Suprapubic skin (tissue), 4 donors: ENCODE results near the gene ATF6. TPM values are rescaled to one million over a fixed set of nuclear protein-coding genes. Genes with fewer than 3 reads are reported as not detected.

ENCODE experiments used
- DNase-seq, 2 donors: peaks; one replicate each; pipeline ENCODE4 v3.0.0-alpha.2; 2019; ENCODE audit warnings: low spot score in 2 of 2
- H3K27ac ChIP-seq: fragments of 200-600 bp; sonication (generic); one replicate; pipeline ENCODE4 v1.5.1; 2019
- H3K27me3 ChIP-seq: fragments of 200-600 bp; sonication (generic); one replicate; pipeline ENCODE4 v1.5.1; 2019
- H3K36me3 ChIP-seq: fragments of 200-600 bp; sonication (generic); one replicate; pipeline ENCODE4 v1.5.1; 2019
- H3K4me1 ChIP-seq: fragments of 200-600 bp; sonication (generic); one replicate; pipeline ENCODE4 v1.5.1; 2019
- H3K4me3 ChIP-seq: fragments of 200-600 bp; sonication (generic); one replicate; pipeline ENCODE4 v1.5.1; 2019; ENCODE audit warnings: mild to moderate bottlenecking
- H3K9me3 ChIP-seq: fragments of 200-600 bp; sonication (generic); one replicate; pipeline ENCODE4 v1.5.1; 2019
- CTCF ChIP-seq, 2 donors: fragments of 200-600 bp in 1 of 2; fragments of 450-650 bp in 1 of 2; sonication (generic) in 1 of 2; IDR thresholded peaks; one replicate each; pipeline ENCODE4 v1.5.1; 2016 to 2019; ENCODE audit warnings: antibody characterized with exemption in 2 of 2, mild to moderate bottlenecking in 1 of 2, moderate library complexity in 1 of 2
- EP300 ChIP-seq: sonication (generic); formaldehyde crosslinking; IDR thresholded peaks from one replicate; pipeline ENCODE4 v1.6.1; 2017; ENCODE audit warnings: antibody characterized with exemption
- POLR2A ChIP-seq, 2 donors: fragments of 450-650 bp; IDR thresholded peaks; one replicate each; pipeline ENCODE4 v1.6.1; 2017; ENCODE audit warnings: antibody characterized with exemption in 2 of 2, mild to moderate bottlenecking in 2 of 2, moderate library complexity in 2 of 2
- POLR2AphosphoS5 ChIP-seq, 3 donors: sonication (generic); formaldehyde crosslinking; IDR thresholded peaks; one replicate each; pipeline ENCODE4 v1.6.1; 2017; ENCODE audit warnings: antibody characterized with exemption in 3 of 3
- WGBS: methylation state at CpG from one replicate; pipeline ENCODE4 v1.1.5; 2018; 5-methylcytosine and 5-hydroxymethylcytosine counted together
- total RNA-seq, 4 donors: library from RNA; depleted of rRNA; stranded (reverse); fragments of >200 nt; gene quantifications; one replicate each; pipeline ENCODE4 v1.1.0, GENCODE V29; 2016

The ATF6 gene
- total RNA-seq, 4 donors from 2014 or later: 28.0 to 32.4 (median 29.7) TPM

- DNase-seq: no peak
- Histone ChIP-seq H3K27ac (no peak overlapping the region), H3K36me3 (peaks cover 1% of the 10 kb centered on the region), H3K9me3 (no peaks in the 10 kb centered on the region), H3K27me3 (no peaks in the 10 kb centered on the region), H3K4me3 (no peak overlapping the region), H3K4me1 (no peaks in the 10 kb centered on the region)
- 70% methylated on average over 1 of the region's 1 CpG for WGBS
- TF ChIP-seq CTCF (IDR thresholded peaks at IDR 0.05): no peak
- TF ChIP-seq POLR2A (IDR thresholded peaks at IDR 0.05): no peak
- no peak for TF ChIP-seq POLR2AphosphoS5 (IDR thresholded peaks at IDR 0.05)
- TF ChIP-seq EP300: no peak
Observed at GRCh38 chr1:161921990-161922389, 155.9 kb downstream of the ATF6 start.

DNA sequence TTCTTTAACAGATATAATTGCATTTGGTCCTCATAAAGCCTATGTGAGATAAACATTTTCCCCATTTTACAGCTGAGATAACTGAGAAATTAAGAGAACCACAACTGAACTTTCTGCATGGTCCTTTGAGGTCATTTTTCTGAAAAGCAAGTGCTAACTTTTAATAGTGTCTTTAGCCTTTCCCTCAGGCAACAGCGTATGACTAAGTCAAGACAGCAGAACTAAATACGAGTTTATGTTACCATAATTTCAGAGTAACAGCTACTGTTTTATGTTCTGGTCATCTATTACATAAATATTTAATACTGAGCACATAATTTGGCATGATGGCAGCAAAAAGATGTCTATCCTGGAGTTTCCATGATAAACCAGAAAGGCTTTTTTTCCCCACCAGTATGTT is 161.9 kb downstream of the ATF6 start:
- no peak overlapping the region for H3K27ac ChIP-seq
- H3K4me3 ChIP-seq: no peak overlapping the region
- TF ChIP-seq CTCF (IDR thresholded peaks at IDR 0.05) (no peak), EP300 (no peak), POLR2AphosphoS5 (IDR thresholded peaks at IDR 0.05) (no peak), POLR2A (IDR thresholded peaks at IDR 0.05) (no peak)
- H3K36me3 ChIP-seq: no peaks in the 10 kb centered on the region
- DNase-seq: no peak
- no peaks in the 10 kb centered on the region for H3K9me3 ChIP-seq
- no peaks in the 10 kb centered on the region for H3K4me1 ChIP-seq
- 96% methylated on average over 2 of the region's 2 CpGs for WGBS
- H3K27me3 ChIP-seq: no peaks in the 10 kb centered on the region

GRCh38 chr1:161929137-161929536 is 163.0 kb downstream of the ATF6 start:
- WGBS: 78% methylated on average over 1 of the region's 1 CpG
- Histone ChIP-seq H3K4me3 (no peak overlapping the region), H3K27me3 (no peaks in the 10 kb centered on the region), H3K27ac (no peak overlapping the region), H3K4me1 (no peaks in the 10 kb centered on the region), H3K9me3 (no peaks in the 10 kb centered on the region), H3K36me3 (no peaks in the 10 kb centered on the region)
- no peak for DNase-seq
- TF ChIP-seq POLR2AphosphoS5 (IDR thresholded peaks at IDR 0.05) (no peak), POLR2A (IDR thresholded peaks at IDR 0.05) (no peak), EP300 (no peak), CTCF (IDR thresholded peaks at IDR 0.05) (no peak)

- TF ChIP-seq CTCF (IDR thresholded peaks at IDR 0.05) (no peak), POLR2A (IDR thresholded peaks at IDR 0.05) (no peak), POLR2AphosphoS5 (IDR thresholded peaks at IDR 0.05) (no peak), EP300 (no peak)
- no peak for DNase-seq
- Histone ChIP-seq H3K4me3 (no peak overlapping the region), H3K27me3 (no peaks in the 10 kb centered on the region), H3K9me3 (no peaks in the 10 kb centered on the region), H3K4me1 (no peaks in the 10 kb centered on the region), H3K36me3 (no peaks in the 10 kb centered on the region), H3K27ac (no peak overlapping the region)
- WGBS: 51% methylated on average over 1 of the region's 1 CpG
Observed at GRCh38 chr1:161930064-161930463, 163.9 kb downstream of the ATF6 start.

- WGBS: 80% methylated on average over 2 of the region's 2 CpGs
- no peak overlapping the region for H3K27ac ChIP-seq
- no peaks in the 10 kb centered on the region for H3K27me3 ChIP-seq
- no peaks in the 10 kb centered on the region for H3K4me1 ChIP-seq
- no peak for TF ChIP-seq CTCF (IDR thresholded peaks at IDR 0.05)
- no peak for TF ChIP-seq POLR2AphosphoS5 (IDR thresholded peaks at IDR 0.05)
- no peak for TF ChIP-seq POLR2A (IDR thresholded peaks at IDR 0.05)
- no peak for TF ChIP-seq EP300
- no peaks in the 10 kb centered on the region for H3K36me3 ChIP-seq
- DNase-seq: no peak
- no peak overlapping the region for H3K4me3 ChIP-seq
- H3K9me3 ChIP-seq: no peaks in the 10 kb centered on the region
Observed at GRCh38 chr1:161932668-161933067, 166.5 kb downstream of the ATF6 start.
